HFFc6 (cell line): Measurements from ENCODE around the gene LRRC1. TPM values are rescaled to one million over a fixed set of nuclear protein-coding genes. Genes with fewer than 3 reads are reported as not detected.

Experiments
- DNase-seq: peaks from one replicate; pipeline ENCODE4 v3.0.0-alpha.2; 2018
- H3K27ac Mint-ChIP-seq: 2 replicates; pipeline ENCODE4 v1.8.0; 2020; ENCODE audit warnings: mild to moderate bottlenecking, mixed read lengths
- H3K27me3 Mint-ChIP-seq: 2 replicates; pipeline ENCODE4 v1.8.0; 2021; ENCODE audit warnings: mild to moderate bottlenecking, moderate library complexity, mixed read lengths; ENCODE audit not compliant: insufficient read depth
- H3K36me3 Mint-ChIP-seq: 2 replicates; pipeline ENCODE4 v1.8.0; 2021; ENCODE audit warnings: low read depth, mixed read lengths
- H3K4me1 Mint-ChIP-seq: 2 replicates; pipeline ENCODE4 v1.8.0; 2020; ENCODE audit warnings: low read depth, mixed read lengths
- H3K4me3 Mint-ChIP-seq: 2 replicates; pipeline ENCODE4 v1.8.0; 2020; ENCODE audit warnings: mild to moderate bottlenecking, moderate library complexity, mixed read lengths
- H3K9me3 Mint-ChIP-seq: 2 replicates; pipeline ENCODE4 v1.8.0; 2020; ENCODE audit warnings: mild to moderate bottlenecking, mixed read lengths
- CTCF ChIP-seq: fragments of 200-600 bp; sonication (generic); IDR thresholded peaks from 2 replicates; pipeline ENCODE4 v1.5.0; 2021; ENCODE audit warnings: antibody characterized with exemption, mild to moderate bottlenecking
- total RNA-seq, 6 experiments: library from RNA; stranded (reverse); fragmentation: NEBNext Ultra II Directional; extraction: Animal tissue kit (Norgen Biotek cat#: 25700); gene quantifications; 2 replicates in 1 of 6; 3 replicates in 5 of 6; pipeline ENCODE4 v1.2.3, GENCODE V29; 2021

The LRRC1 gene
- total RNA-seq, 6 experiments from 2014 or later, result 9.3 to 12.0 (median 10.8) TPM

GRCh38 chr6:53915026-53915691, 120.4 kb downstream of the LRRC1 start:
- H3K27me3 Mint-ChIP-seq, result no peaks in the 10 kb centered on the region
- no peaks in the 10 kb centered on the region for H3K9me3 Mint-ChIP-seq
- TF ChIP-seq CTCF, result no peak
- no peak for DNase-seq
- H3K4me3 Mint-ChIP-seq, result no peak overlapping the region
- no peak overlapping the region for H3K27ac Mint-ChIP-seq
- peaks cover 14% of the 10 kb centered on the region for H3K36me3 Mint-ChIP-seq
- peaks cover 9% of the 10 kb centered on the region; the same call in 1 of the 2 replicates for H3K4me1 Mint-ChIP-seq

GRCh38 chr6:53916804-53917463, 122.1 kb downstream of the LRRC1 start:
- TF ChIP-seq CTCF, result no peak
- DNase-seq, result no peak
- Mint-ChIP-seq H3K27me3 (no peaks in the 10 kb centered on the region), H3K27ac (no peak overlapping the region), H3K4me1 (peaks cover 9% of the 10 kb centered on the region; the same call in 1 of the 2 replicates), H3K4me3 (no peak overlapping the region), H3K36me3 (peaks cover 24% of the 10 kb centered on the region), H3K9me3 (no peaks in the 10 kb centered on the region)

- H3K9me3 Mint-ChIP-seq, result no peaks in the 10 kb centered on the region
- no peak overlapping the region for H3K27ac Mint-ChIP-seq
- no peak for TF ChIP-seq CTCF
- H3K4me3 Mint-ChIP-seq, result no peak overlapping the region
- H3K36me3 Mint-ChIP-seq, result peaks cover 24% of the 10 kb centered on the region
- no peaks in the 10 kb centered on the region for H3K27me3 Mint-ChIP-seq
- peaks cover 9% of the 10 kb centered on the region; the same call in 1 of the 2 replicates for H3K4me1 Mint-ChIP-seq
- no peak for DNase-seq
Observed at GRCh38 chr6:53917464-53917842, 122.6 kb downstream of the LRRC1 start.

- DNase-seq, result no peak
- no peak overlapping the region for H3K27ac Mint-ChIP-seq
- peaks cover 23% of the 10 kb centered on the region for H3K36me3 Mint-ChIP-seq
- H3K9me3 Mint-ChIP-seq, result no peaks in the 10 kb centered on the region
- H3K4me3 Mint-ChIP-seq, result no peak overlapping the region
- TF ChIP-seq CTCF, result no peak
- peaks cover 9% of the 10 kb centered on the region; the same call in 1 of the 2 replicates for H3K4me1 Mint-ChIP-seq
- no peaks in the 10 kb centered on the region for H3K27me3 Mint-ChIP-seq
Observed at GRCh38 chr6:53918854-53919510, 124.2 kb downstream of the LRRC1 start.

- no peaks in the 10 kb centered on the region for H3K9me3 Mint-ChIP-seq
- no peak overlapping the region for H3K4me3 Mint-ChIP-seq
- no peak for TF ChIP-seq CTCF
- peaks cover 16% of the 10 kb centered on the region for H3K36me3 Mint-ChIP-seq
- DNase-seq, result no peak
- no peaks in the 10 kb centered on the region for H3K27me3 Mint-ChIP-seq
- H3K27ac Mint-ChIP-seq, result no peak overlapping the region
- H3K4me1 Mint-ChIP-seq, result peaks cover 7% of the 10 kb centered on the region; the same call in 1 of the 2 replicates
Observed at GRCh38 chr6:53919881-53920360, 125.1 kb downstream of the LRRC1 start.
